ENCODE results near the gene ZNF598.

The ZNF598 gene

DNA sequence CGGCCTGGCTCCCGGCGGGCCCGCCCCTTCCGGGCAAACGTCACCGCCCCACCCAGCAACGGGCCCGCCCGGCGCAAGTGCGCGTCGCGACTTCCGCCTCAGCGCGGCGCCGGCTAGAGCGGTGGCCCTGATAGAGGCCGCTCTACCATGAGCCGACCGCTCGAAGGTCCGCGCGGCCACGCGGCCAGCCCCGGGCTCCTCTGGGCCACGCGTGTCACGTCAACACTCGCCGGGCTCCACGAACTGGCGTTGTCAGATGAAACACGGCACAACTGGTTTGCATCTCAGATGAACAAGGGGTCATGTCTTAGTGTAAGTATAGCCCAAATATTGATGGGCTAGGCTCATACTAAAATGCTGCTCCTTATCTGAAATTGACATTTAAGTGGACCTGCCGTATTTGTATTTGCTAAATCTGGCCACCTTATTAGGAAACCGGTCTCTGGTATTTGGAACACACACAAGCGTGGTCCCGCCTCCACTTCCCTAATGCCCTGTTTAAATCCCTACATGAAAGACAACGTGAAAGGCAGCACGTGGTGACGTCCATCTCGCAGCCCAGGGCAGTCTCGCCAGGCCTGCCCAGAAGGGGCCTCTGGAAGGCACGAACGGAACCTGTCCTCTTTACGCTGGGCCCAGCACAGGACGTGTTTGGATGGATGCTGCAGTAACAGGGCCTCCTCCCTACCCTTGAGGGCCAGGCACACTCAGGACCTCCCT, at the start of gene ZNF598:
Gene ZNF598 (minus strand): TSS at position 31 of the 720 bp plus-strand sequence.
- Histone ChIP-seq H3K36me3 (ENCODE audit: insufficient read depth, insufficient read length, low read length) (peaks cover 38% of the 10 kb centered on the region), H3K4me1 (ENCODE audit: insufficient read depth, insufficient read length) (peaks cover 20% of the 10 kb centered on the region), H3K9ac (ENCODE audit: insufficient read length, low read depth) (peak within 1 kb of the TSS; percentile 92), H3K9me3 (ENCODE audit: insufficient read depth, low read length) (no peaks in the 10 kb centered on the region), H3K4me3 (ENCODE audit: insufficient read length, low read depth) (peak within 1 kb of the TSS; percentile 85), H3K27me3 (ENCODE audit: insufficient read depth, insufficient read length) (no peaks in the 10 kb centered on the region)
- DNase-seq (ENCODE audit: low read depth, low spot score), result peak; percentile 77
- no peak for TF ChIP-seq YY1 (IDR thresholded peaks at IDR 0.05; ENCODE audit: insufficient read depth, insufficient read length)
- no peak for TF ChIP-seq SUZ12 (IDR thresholded peaks at IDR 0.05; ENCODE audit: extremely low read depth, insufficient read depth, insufficient read length)
- no peak for TF ChIP-seq ZNF274 (IDR thresholded peaks at IDR 0.05; ENCODE audit: low read depth, low read length)

DNA sequence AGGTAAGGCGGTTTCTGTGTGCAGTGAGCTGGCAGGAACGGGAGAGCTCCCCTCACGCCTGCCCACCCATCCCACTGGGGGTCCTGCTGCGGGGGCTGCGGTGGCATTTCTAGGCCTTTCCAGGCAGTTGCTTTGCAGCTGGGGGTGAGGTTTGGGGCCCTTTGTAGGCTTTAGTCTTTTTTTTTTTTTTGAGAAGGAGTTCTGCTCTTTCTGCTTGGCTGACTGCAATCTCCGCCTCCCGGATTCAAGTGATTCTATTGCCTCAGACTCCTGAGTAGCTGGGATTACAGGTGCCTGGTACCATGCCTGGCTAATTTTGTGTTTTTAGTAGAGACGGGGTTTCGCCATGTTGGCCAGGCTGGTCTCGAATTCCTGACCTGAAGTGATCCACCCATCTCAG, 49.3 kb upstream of the ZNF598 start:
- no peak for DNase-seq (ENCODE audit: low read depth, low spot score)
- no peak for TF ChIP-seq ZNF274 (IDR thresholded peaks at IDR 0.05; ENCODE audit: low read depth, low read length)

DNA sequence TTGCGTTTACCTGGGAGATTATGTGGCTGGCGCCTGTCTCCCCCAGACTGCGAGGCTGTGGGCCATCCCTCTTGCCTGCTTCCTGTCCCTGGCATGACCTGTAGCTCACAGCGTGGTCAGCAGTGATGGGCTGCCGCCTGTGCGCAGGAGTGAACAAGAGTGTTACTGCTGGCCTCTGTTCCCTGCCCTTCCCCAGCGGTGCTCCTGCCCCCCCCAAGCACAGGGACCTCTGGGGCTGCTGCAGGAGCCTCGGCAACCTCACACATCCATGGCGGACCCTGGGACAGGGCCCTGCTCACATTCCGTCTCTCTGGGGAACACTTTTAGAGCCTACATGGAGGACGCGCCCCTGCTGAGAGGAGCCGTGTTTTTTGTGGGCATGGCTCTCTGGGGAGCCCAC, 48.8 kb upstream of the ZNF598 start:
- H3K9ac ChIP-seq (ENCODE audit: insufficient read length, low read depth), result no peak overlapping the region
- peaks cover 86% of the 10 kb centered on the region for H3K36me3 ChIP-seq (ENCODE audit: insufficient read depth, insufficient read length, low read length)
- DNase-seq (ENCODE audit: low read depth, low spot score), result no peak
- no peaks in the 10 kb centered on the region for H3K27me3 ChIP-seq (ENCODE audit: insufficient read depth, insufficient read length)
- H3K9me3 ChIP-seq (ENCODE audit: insufficient read depth, low read length), result no peaks in the 10 kb centered on the region
- H3K4me3 ChIP-seq (ENCODE audit: insufficient read length, low read depth), result no peak overlapping the region
- peaks cover 13% of the 10 kb centered on the region for H3K4me1 ChIP-seq (ENCODE audit: insufficient read depth, insufficient read length)
- TF ChIP-seq SUZ12 (IDR thresholded peaks at IDR 0.05; ENCODE audit: extremely low read depth, insufficient read depth, insufficient read length) (no peak), YY1 (IDR thresholded peaks at IDR 0.05; ENCODE audit: insufficient read depth, insufficient read length) (no peak), ZNF274 (IDR thresholded peaks at IDR 0.05; ENCODE audit: low read depth, low read length) (no peak)

More for the DNA sequence above, 49.3 kb upstream of the ZNF598 start:
- H3K36me3 ChIP-seq (ENCODE audit: insufficient read depth, insufficient read length, low read length), result peaks cover 86% of the 10 kb centered on the region
- H3K27me3 ChIP-seq (ENCODE audit: insufficient read depth, insufficient read length), result no peaks in the 10 kb centered on the region
- peaks cover 13% of the 10 kb centered on the region for H3K4me1 ChIP-seq (ENCODE audit: insufficient read depth, insufficient read length)
- no peak overlapping the region for H3K9ac ChIP-seq (ENCODE audit: insufficient read length, low read depth)
- no peak overlapping the region for H3K4me3 ChIP-seq (ENCODE audit: insufficient read length, low read depth)
- no peaks in the 10 kb centered on the region for H3K9me3 ChIP-seq (ENCODE audit: insufficient read depth, low read length)

DNA sequence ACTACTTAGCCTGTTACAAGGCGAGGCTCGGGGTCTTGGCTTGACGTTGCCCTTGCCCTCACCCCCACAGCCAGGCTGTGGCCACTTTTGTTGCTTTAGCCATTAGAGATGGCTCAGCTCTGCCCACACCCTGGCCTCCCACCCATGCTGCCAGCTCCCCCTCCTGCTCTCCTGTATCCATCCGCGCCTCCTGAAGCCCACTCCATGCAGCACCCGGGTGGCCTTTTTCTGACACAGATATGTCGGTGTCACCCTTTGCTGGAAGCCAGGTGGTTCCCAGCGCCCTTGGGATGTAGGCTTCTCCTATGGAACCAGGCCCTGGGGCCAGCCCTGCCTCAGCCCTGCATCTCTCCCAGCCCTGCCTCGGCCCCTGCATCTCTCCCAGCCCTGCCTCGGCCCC, 47.8 kb upstream of the ZNF598 start:
- no peaks in the 10 kb centered on the region for H3K9me3 ChIP-seq (ENCODE audit: insufficient read depth, low read length)
- no peak overlapping the region for H3K4me3 ChIP-seq (ENCODE audit: insufficient read length, low read depth)
- H3K36me3 ChIP-seq (ENCODE audit: insufficient read depth, insufficient read length, low read length), result peaks cover 86% of the 10 kb centered on the region
- H3K9ac ChIP-seq (ENCODE audit: insufficient read length, low read depth), result no peak overlapping the region
- peaks cover 13% of the 10 kb centered on the region for H3K4me1 ChIP-seq (ENCODE audit: insufficient read depth, insufficient read length)
- TF ChIP-seq ZNF274 (IDR thresholded peaks at IDR 0.05; ENCODE audit: low read depth, low read length) (no peak), SUZ12 (IDR thresholded peaks at IDR 0.05; ENCODE audit: extremely low read depth, insufficient read depth, insufficient read length) (no peak), YY1 (IDR thresholded peaks at IDR 0.05; ENCODE audit: insufficient read depth, insufficient read length) (no peak)
- no peak for DNase-seq (ENCODE audit: low read depth, low spot score)
- H3K27me3 ChIP-seq (ENCODE audit: insufficient read depth, insufficient read length), result no peaks in the 10 kb centered on the region

DNA sequence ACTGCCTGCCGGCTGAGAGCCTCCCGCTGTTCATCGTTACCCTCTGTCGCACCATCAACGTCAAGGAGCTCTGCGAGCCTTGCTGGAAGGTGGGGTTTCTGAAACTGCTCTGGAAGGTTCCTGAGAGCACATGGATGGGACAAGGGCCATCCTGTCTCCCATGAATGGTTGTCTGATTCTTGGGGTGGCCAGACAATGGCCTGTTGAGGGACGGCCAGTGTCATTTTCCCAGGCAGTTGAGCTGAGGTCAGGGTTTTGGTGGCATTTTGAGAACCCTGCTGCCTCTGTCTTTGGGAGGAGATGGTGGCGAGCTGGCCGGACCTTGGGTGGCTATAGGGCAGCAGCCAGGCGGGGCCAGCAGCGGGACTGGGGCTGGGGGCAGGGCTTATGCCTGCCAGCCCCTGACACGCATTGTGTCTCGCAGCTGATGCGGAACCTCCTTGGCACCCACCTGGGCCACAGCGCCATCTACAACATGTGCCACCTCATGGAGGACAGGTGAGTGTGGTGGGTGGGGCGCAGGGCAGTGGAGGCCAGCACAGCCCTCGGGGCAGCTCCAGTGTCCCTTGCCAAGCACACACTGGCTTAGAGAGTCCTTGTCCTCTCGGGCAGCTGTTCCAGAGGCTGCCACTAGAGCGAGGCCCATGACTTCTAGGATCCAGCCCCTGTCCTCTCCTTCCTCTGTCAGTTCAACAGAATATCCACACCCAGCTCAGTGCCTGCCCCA, 47.2 kb upstream of the ZNF598 start:
- no peak overlapping the region for H3K4me3 ChIP-seq (ENCODE audit: insufficient read length, low read depth)
- no peaks in the 10 kb centered on the region for H3K27me3 ChIP-seq (ENCODE audit: insufficient read depth, insufficient read length)
- DNase-seq (ENCODE audit: low read depth, low spot score), result no peak
- no peak overlapping the region for H3K9ac ChIP-seq (ENCODE audit: insufficient read length, low read depth)
- H3K36me3 ChIP-seq (ENCODE audit: insufficient read depth, insufficient read length, low read length), result peaks cover 87% of the 10 kb centered on the region
- peaks cover 13% of the 10 kb centered on the region for H3K4me1 ChIP-seq (ENCODE audit: insufficient read depth, insufficient read length)
- TF ChIP-seq SUZ12 (IDR thresholded peaks at IDR 0.05; ENCODE audit: extremely low read depth, insufficient read depth, insufficient read length), result no peak
- no peak for TF ChIP-seq YY1 (IDR thresholded peaks at IDR 0.05; ENCODE audit: insufficient read depth, insufficient read length)
- no peak for TF ChIP-seq ZNF274 (IDR thresholded peaks at IDR 0.05; ENCODE audit: low read depth, low read length)
- no peaks in the 10 kb centered on the region for H3K9me3 ChIP-seq (ENCODE audit: insufficient read depth, low read length)

DNA sequence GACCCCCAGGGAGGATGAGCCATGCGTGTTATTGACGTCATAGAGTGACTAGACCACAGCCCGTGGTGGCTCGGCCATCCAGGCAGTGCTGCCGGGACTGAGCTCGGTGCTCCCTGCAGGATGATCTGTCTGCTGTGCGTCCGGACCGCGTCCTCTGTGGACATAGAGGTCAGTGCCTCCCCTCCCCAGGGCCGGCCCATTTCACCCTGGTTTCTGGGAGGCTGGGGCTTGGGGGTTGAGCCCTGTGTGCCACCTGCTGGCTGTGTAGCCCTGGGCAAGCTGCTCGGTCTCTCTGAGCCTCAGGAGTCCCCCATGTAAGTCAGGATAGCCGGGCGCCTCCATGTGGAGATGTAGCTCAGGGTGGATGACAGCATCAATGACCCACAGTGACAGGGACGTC, 46.5 kb upstream of the ZNF598 start:
- H3K9me3 ChIP-seq (ENCODE audit: insufficient read depth, low read length), result no peaks in the 10 kb centered on the region
- peaks cover 87% of the 10 kb centered on the region for H3K36me3 ChIP-seq (ENCODE audit: insufficient read depth, insufficient read length, low read length)
- H3K4me1 ChIP-seq (ENCODE audit: insufficient read depth, insufficient read length), result peaks cover 13% of the 10 kb centered on the region
- DNase-seq (ENCODE audit: low read depth, low spot score), result no peak
- TF ChIP-seq ZNF274 (IDR thresholded peaks at IDR 0.05; ENCODE audit: low read depth, low read length), result no peak
- no peak for TF ChIP-seq YY1 (IDR thresholded peaks at IDR 0.05; ENCODE audit: insufficient read depth, insufficient read length)
- no peak for TF ChIP-seq SUZ12 (IDR thresholded peaks at IDR 0.05; ENCODE audit: extremely low read depth, insufficient read depth, insufficient read length)
- no peak overlapping the region for H3K4me3 ChIP-seq (ENCODE audit: insufficient read length, low read depth)
- no peak overlapping the region for H3K9ac ChIP-seq (ENCODE audit: insufficient read length, low read depth)
- no peaks in the 10 kb centered on the region for H3K27me3 ChIP-seq (ENCODE audit: insufficient read depth, insufficient read length)

DNA sequence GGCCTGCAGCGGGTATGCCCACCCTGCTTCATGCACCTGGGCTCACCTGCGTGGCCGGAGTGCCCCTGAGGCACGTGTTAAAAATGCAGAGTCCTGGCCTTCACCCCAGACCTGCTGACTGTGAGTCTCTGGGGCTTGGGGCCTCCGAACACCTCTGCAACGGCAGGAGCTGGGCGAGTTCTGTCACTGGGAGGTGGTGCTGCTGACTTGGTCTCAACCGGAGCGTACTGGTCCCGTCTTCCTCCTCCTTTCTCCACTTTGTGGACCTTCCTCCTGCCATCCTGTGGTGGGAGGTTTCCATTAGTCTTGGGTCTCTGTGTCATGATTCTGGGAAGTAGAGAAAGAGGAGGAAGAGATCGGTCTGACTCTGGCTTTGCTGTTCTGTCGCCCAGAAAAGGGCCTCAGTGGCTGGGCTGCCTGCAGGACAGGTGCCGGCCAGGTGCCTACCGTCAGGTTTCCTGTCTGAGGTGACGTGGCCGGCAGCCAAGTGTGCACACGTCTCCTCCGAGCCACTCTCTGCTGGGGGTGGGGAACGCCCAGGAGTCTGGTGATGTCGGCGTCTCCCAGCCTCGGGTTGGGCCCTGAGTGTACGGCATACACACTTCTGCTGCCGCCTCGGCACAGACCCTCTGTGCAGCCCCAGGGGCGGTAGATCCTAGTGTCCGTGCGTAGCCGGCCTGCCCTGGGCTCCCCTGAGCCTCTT, 45.1 kb upstream of the ZNF598 start:
- no peak overlapping the region for H3K4me3 ChIP-seq (ENCODE audit: insufficient read length, low read depth)
- H3K9ac ChIP-seq (ENCODE audit: insufficient read length, low read depth), result no peak overlapping the region
- H3K36me3 ChIP-seq (ENCODE audit: insufficient read depth, insufficient read length, low read length), result peaks cover 83% of the 10 kb centered on the region
- H3K9me3 ChIP-seq (ENCODE audit: insufficient read depth, low read length), result no peaks in the 10 kb centered on the region
- peaks cover 11% of the 10 kb centered on the region for H3K4me1 ChIP-seq (ENCODE audit: insufficient read depth, insufficient read length)
- no peak for TF ChIP-seq ZNF274 (IDR thresholded peaks at IDR 0.05; ENCODE audit: low read depth, low read length)
- no peak for DNase-seq (ENCODE audit: low read depth, low spot score)
- no peaks in the 10 kb centered on the region for H3K27me3 ChIP-seq (ENCODE audit: insufficient read depth, insufficient read length)
